Measurements from ENCODE around the gene MROH2A. TPM values are rescaled to one million over a fixed set of nuclear protein-coding genes. Genes with fewer than 3 reads are reported as not detected.
A peak's percentile ranks its signal among the peaks of the same experiment; 100 is the strongest.

MROH2A gene
- polyA plus RNA-seq, 3 donors, result not detected

DNA sequence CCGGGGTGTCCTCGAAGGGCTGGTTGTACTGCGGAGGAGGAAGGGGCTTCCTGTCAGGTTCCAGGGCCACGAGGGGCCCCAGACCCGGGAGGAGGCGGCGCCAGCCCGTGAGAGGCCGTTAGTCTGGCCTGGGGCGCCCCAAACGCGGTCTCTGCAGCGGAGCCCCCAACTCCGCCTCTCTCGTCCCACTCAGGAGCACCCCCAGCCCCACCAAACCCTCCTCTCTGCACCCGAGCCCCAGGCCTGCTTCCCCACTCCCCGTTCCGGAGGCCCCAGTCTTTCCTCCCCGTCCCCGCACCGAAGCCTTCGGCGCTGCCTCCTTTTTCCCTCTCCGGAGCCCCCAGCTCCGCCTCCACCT is 75.7 kb downstream of the MROH2A start:
- TF ChIP-seq, protein P1, sequence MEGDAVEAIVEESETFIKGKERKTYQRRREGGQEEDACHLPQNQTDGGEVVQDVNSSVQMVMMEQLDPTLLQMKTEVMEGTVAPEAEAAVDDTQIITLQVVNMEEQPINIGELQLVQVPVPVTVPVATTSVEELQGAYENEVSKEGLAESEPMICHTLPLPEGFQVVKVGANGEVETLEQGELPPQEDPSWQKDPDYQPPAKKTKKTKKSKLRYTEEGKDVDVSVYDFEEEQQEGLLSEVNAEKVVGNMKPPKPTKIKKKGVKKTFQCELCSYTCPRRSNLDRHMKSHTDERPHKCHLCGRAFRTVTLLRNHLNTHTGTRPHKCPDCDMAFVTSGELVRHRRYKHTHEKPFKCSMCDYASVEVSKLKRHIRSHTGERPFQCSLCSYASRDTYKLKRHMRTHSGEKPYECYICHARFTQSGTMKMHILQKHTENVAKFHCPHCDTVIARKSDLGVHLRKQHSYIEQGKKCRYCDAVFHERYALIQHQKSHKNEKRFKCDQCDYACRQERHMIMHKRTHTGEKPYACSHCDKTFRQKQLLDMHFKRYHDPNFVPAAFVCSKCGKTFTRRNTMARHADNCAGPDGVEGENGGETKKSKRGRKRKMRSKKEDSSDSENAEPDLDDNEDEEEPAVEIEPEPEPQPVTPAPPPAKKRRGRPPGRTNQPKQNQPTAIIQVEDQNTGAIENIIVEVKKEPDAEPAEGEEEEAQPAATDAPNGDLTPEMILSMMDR (IDR thresholded peaks at IDR 0.05), result no peak
- H3K4me3 ChIP-seq (replicated peaks in 1 of 3; ENCODE audit: low read depth in 2 of 3, low read length in 3 of 3), result peak overlapping the region; percentile 51 to 95 (median 61)
- Mint-ChIP-seq H3K27me3 (ENCODE audit: low read depth in 3 of 3) (peaks cover 0 to 4% (median 2%) of the 10 kb centered on the region in 3 donors), H3K4me3 (peak overlapping the region; percentile 95 to 98), H3K9me3 (no peaks in the 10 kb centered on the region), H3K27ac (peak overlapping the region in 2 of 7 donors; percentile 61 to 88), H3K36me3 (peaks cover 11 to 19% of the 10 kb centered on the region in 2 donors), H3K4me1 (peaks cover 40% of the 10 kb centered on the region)
- peak overlapping the region; percentile 100 for H3K4me2 ChIP-seq (replicated peaks; ENCODE audit: extremely low read depth, low read length, poor library complexity, severe bottlenecking)
- H3K9me3 ChIP-seq (replicated peaks in 1 of 2; ENCODE audit: control insufficient read depth in 1 of 2, insufficient read depth in 1 of 2, low read length in 2 of 2), result no peaks in the 10 kb centered on the region
- peaks cover 29 to 34% of the 10 kb centered on the region in 2 donors for H3K4me1 ChIP-seq (ENCODE audit: control insufficient read depth in 1 of 2, insufficient read depth in 2 of 2, low read length in 2 of 2)
- peak overlapping the region; percentile 98 for H2AFZ ChIP-seq (ENCODE audit: insufficient read depth, low read depth, low read length, poor library complexity, severe bottlenecking)
- H3K36me3 ChIP-seq (replicated peaks in 1 of 2; ENCODE audit: control insufficient read depth in 1 of 2, insufficient read depth in 2 of 2, low read length in 2 of 2), result peaks cover 16 to 23% of the 10 kb centered on the region in 2 donors
- H3K9ac ChIP-seq (ENCODE audit: insufficient read depth, low read length, poor library complexity, severe bottlenecking), result peak overlapping the region; percentile 43
- intact Hi-C loops (cut with micrococcal nuclease), result loop anchor here in 1 of 2 donors (10.0 kb wide), 1 partner anchor 641 kb away; the partner anchor contains the start of gene ARL4C
- no peak overlapping the region for H3K27ac ChIP-seq (ENCODE audit: low read depth in 1 of 2, low read length in 2 of 2)
- WGBS (ENCODE audit: insufficient coverage), result 1% methylated on average over 25 of the region's 25 CpGs
- H4K20me1 ChIP-seq (ENCODE audit: insufficient read depth, low read length), result no peaks in the 10 kb centered on the region
- no peak for DNase-seq
- peaks cover 56% of the 10 kb centered on the region for H3K79me2 ChIP-seq (ENCODE audit: insufficient read depth, low read length)
- no peaks in the 10 kb centered on the region for H3K27me3 ChIP-seq (ENCODE audit: control insufficient read depth in 2 of 2, insufficient read depth in 2 of 2, low read length in 2 of 2)

DNA sequence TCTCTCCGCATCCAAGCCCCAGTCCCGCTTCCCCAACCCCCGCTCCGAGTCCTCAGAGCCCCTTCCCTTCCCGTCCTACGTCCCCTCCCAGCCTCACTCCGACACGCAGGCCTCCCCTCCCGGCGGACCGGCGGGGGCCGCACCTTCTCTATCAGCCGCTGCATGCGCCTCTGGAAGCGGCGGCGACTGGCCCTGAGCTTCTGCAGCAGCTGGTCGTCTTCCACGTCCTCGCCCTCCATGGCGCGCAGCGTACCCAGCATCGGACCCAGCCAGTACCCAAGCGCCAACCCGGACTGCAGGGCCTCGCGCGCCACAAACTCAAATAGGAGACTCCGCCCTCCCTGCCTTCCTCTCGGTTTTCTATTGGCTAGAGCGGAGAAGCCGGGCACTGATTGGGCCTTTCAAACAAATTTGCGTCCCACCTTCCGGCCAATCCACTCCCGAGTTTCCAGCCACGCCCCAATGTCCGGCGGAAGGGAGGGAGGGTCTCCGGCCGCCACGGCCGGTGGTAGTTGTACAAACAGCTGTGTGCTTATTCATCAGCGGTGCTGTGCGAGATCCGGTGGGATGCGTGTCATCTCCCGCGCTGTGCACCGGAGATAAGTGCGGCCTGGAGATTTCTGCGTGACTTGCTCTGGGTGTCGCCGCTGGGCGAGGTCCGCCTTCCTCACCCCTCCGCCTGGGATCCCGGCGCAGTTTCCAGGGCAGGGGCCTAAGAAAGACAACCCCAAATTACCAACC is 76.3 kb downstream of the MROH2A start, which contains the start of gene HJURP:
TSS of gene HJURP (minus strand) at position 295 of the 741 bp plus-strand sequence. CDS start at position 260, 35 bp downstream.
- Histone ChIP-seq H2AFZ (ENCODE audit: insufficient read depth, low read depth, low read length, poor library complexity, severe bottlenecking) (peak within 1 kb of the TSS; percentile 98), H3K36me3 (replicated peaks in 1 of 2; ENCODE audit: control insufficient read depth in 1 of 2, insufficient read depth in 2 of 2, low read length in 2 of 2) (peaks cover 12 to 18% of the 10 kb centered on the region in 2 donors), H3K79me2 (ENCODE audit: insufficient read depth, low read length) (peaks cover 51% of the 10 kb centered on the region), H3K4me1 (ENCODE audit: control insufficient read depth in 1 of 2, insufficient read depth in 2 of 2, low read length in 2 of 2) (peaks cover 29 to 34% of the 10 kb centered on the region in 2 donors), H3K4me2 (replicated peaks; ENCODE audit: extremely low read depth, low read length, poor library complexity, severe bottlenecking) (peak within 1 kb of the TSS; percentile 100), H3K9me3 (replicated peaks in 1 of 2; ENCODE audit: control insufficient read depth in 1 of 2, insufficient read depth in 1 of 2, low read length in 2 of 2) (no peaks in the 10 kb centered on the region), H3K27ac (ENCODE audit: low read depth in 1 of 2, low read length in 2 of 2) (peak within 1 kb of the TSS in 1 of 2 donors; percentile 67), H4K20me1 (ENCODE audit: insufficient read depth, low read length) (no peaks in the 10 kb centered on the region), H3K9ac (ENCODE audit: insufficient read depth, low read length, poor library complexity, severe bottlenecking) (peak within 1 kb of the TSS; percentile 44), H3K27me3 (ENCODE audit: control insufficient read depth in 2 of 2, insufficient read depth in 2 of 2, low read length in 2 of 2) (no peaks in the 10 kb centered on the region), H3K4me3 (replicated peaks in 1 of 3; ENCODE audit: low read depth in 2 of 3, low read length in 3 of 3) (peak within 1 kb of the TSS; percentile 51 to 95 (median 61))
- TF ChIP-seq, protein P1 (IDR thresholded peaks at IDR 0.05), result no peak
- no peaks in the 10 kb centered on the region for H3K9me3 Mint-ChIP-seq
- peaks cover 0 to 4% (median 2%) of the 10 kb centered on the region in 3 donors for H3K27me3 Mint-ChIP-seq (ENCODE audit: low read depth in 3 of 3)
- peak within 1 kb of the TSS; percentile 95 to 98 for H3K4me3 Mint-ChIP-seq
- peaks cover 40% of the 10 kb centered on the region for H3K4me1 Mint-ChIP-seq
- H3K27ac Mint-ChIP-seq, result peak within 1 kb of the TSS; percentile 76 to 91 (median 82)
- H3K36me3 Mint-ChIP-seq, result peaks cover 5 to 13% of the 10 kb centered on the region in 2 donors
- intact Hi-C loops (cut with micrococcal nuclease), result loop anchor here in 1 of 2 donors (10.0 kb wide), 1 partner anchor 640 kb away; the partner anchor contains the start of gene ARL4C
- under 1% methylated on average over 52 of the region's 60 CpGs for WGBS (ENCODE audit: insufficient coverage)
- peak; percentile 89 to 94 (median 91) for DNase-seq
